Posterior cingulate gyrus (tissue), 11 donors: ENCODE data around the gene STOM.

Source experiments
- DNase-seq, 10 donors: peaks; one replicate each; pipeline versions ENCODE4 v3.0.0 to v3.0.0-alpha.2; 2020 to 2021; ENCODE audit warnings: mixed read lengths in 3 of 10
- intact Hi-C: fragments of 100-400 bp; cut with DNase I; formaldehyde crosslinking; loops from one replicate; pipeline ENCODE4 v1.15.1; 2023

STOM gene

GRCh38 chr9:121323449-121324151, 46.5 kb downstream of the STOM start:
- no peak for DNase-seq
- intact Hi-C loops, result no loop called here

GRCh38 chr9:121322737-121323448, 47.2 kb downstream of the STOM start:
- intact Hi-C loops, result no loop called here
- DNase-seq, result no peak

GRCh38 chr9:121322037-121322736, 47.9 kb downstream of the STOM start:
- intact Hi-C loops, result no loop called here
- DNase-seq, result no peak

- intact Hi-C loops, result no loop called here
- no peak for DNase-seq
These were observed 49.0 kb downstream of the STOM start for GRCh38 chr9:121321016-121321503.

GRCh38 chr9:121319383-121319780, 50.7 kb downstream of the STOM start:
- intact Hi-C loops, result loop anchor here (5.0 kb wide), 1 partner anchor 37 kb away; no protein-coding TSS in a partner anchor
- no peak for DNase-seq

- intact Hi-C loops, result loop anchor here (5.0 kb wide), 1 partner anchor 37 kb away; no protein-coding TSS in a partner anchor
- DNase-seq, result peak in 1 of 10 donors; percentile 84
These were observed 51.2 kb downstream of the STOM start for GRCh38 chr9:121318631-121319382.

GRCh38 chr9:121317737-121318630, 52.1 kb downstream of the STOM start:
- intact Hi-C loops, result loop anchor here (5.0 kb wide), 1 partner anchor 36 kb away; no protein-coding TSS in a partner anchor
- DNase-seq, result peak in 2 of 10 donors; percentile 11 to 48

- intact Hi-C loops, result loop anchor here (5.0 kb wide), 1 partner anchor 35 kb away; no protein-coding TSS in a partner anchor
- DNase-seq, result no peak
These were observed 53.1 kb downstream of the STOM start for GRCh38 chr9:121316852-121317373.

- no peak for DNase-seq
- intact Hi-C loops, result loop anchor here (5.0 kb wide), 1 partner anchor 34 kb away; no protein-coding TSS in a partner anchor
These were observed 53.7 kb downstream of the STOM start for GRCh38 chr9:121316378-121316777.

- no peak for DNase-seq
- intact Hi-C loops, result no loop called here
These were observed 56.4 kb downstream of the STOM start for GRCh38 chr9:121313458-121314152.

- DNase-seq, result peak in 1 of 10 donors; percentile 72
- intact Hi-C loops, result no loop called here
These were observed 57.9 kb downstream of the STOM start for GRCh38 chr9:121312169-121312568.

- intact Hi-C loops, result no loop called here
- DNase-seq, result peak in 1 of 10 donors; percentile 49
These were observed 59.5 kb downstream of the STOM start for GRCh38 chr9:121310571-121310970.

- intact Hi-C loops, result no loop called here
- DNase-seq, result no peak
These were observed 60.1 kb downstream of the STOM start for GRCh38 chr9:121309833-121310425.

- intact Hi-C loops, result no loop called here
- peak in 1 of 10 donors; percentile 7 for DNase-seq
These were observed 60.9 kb downstream of the STOM start for GRCh38 chr9:121309171-121309570.

GRCh38 chr9:121308765-121309164, 61.3 kb downstream of the STOM start:
- intact Hi-C loops, result no loop called here
- peak in 1 of 10 donors; percentile 30 for DNase-seq

- DNase-seq, result peak in 1 of 10 donors; percentile 7
- intact Hi-C loops, result no loop called here
These were observed 62.1 kb downstream of the STOM start for GRCh38 chr9:121307976-121308375.

GRCh38 chr9:121305269-121305994, 64.6 kb downstream of the STOM start:
- intact Hi-C loops, result no loop called here
- peak in 2 of 10 donors; percentile 82 to 88 for DNase-seq
